Nephron progenitor cell (in vitro differentiated cells): Measurements from ENCODE around the gene CHRND.

Experiments used
- DNase-seq: peaks from one replicate; pipeline ENCODE4 v3.0.0; 2021
- H3K27ac Mint-ChIP-seq: 2 replicates; pipeline ENCODE4 v1.8.0; 2021; ENCODE audit warnings: mild to moderate bottlenecking, moderate library complexity, mixed read lengths
- H3K27me3 Mint-ChIP-seq: 2 replicates; pipeline ENCODE4 v1.8.0; 2021; ENCODE audit warnings: mild to moderate bottlenecking, low read depth, mixed read lengths; ENCODE audit not compliant: poor library complexity
- H3K36me3 Mint-ChIP-seq: 2 replicates; pipeline ENCODE4 v1.8.0; 2021; ENCODE audit warnings: low read depth, mixed read lengths
- H3K4me1 Mint-ChIP-seq: 2 replicates; pipeline ENCODE4 v1.8.0; 2021; ENCODE audit warnings: mixed read lengths
- H3K4me3 Mint-ChIP-seq: 2 replicates; pipeline ENCODE4 v1.8.0; 2021; ENCODE audit warnings: mild to moderate bottlenecking, moderate library complexity, mixed read lengths
- H3K9me3 Mint-ChIP-seq: 2 replicates; pipeline ENCODE4 v1.8.0; 2021; ENCODE audit warnings: mild to moderate bottlenecking, moderate library complexity, mixed read lengths
- CTCF ChIP-seq: fragments of 200-600 bp; sonication (generic); IDR thresholded peaks from 2 replicates; pipeline ENCODE4 v1.5.0; 2021; ENCODE audit warnings: antibody characterized with exemption

CHRND gene

GRCh38 chr2:232506709-232507108 lies 19.3 kb upstream of the CHRND start:
- no peak for TF ChIP-seq CTCF
- Mint-ChIP-seq H3K4me3 (no peak overlapping the region), H3K27me3 (peaks cover 32% of the 10 kb centered on the region), H3K9me3 (no peaks in the 10 kb centered on the region), H3K4me1 (peaks cover 88% of the 10 kb centered on the region), H3K36me3 (no peaks in the 10 kb centered on the region), H3K27ac (peak overlapping the region; percentile 91)
- DNase-seq = no peak

DNA sequence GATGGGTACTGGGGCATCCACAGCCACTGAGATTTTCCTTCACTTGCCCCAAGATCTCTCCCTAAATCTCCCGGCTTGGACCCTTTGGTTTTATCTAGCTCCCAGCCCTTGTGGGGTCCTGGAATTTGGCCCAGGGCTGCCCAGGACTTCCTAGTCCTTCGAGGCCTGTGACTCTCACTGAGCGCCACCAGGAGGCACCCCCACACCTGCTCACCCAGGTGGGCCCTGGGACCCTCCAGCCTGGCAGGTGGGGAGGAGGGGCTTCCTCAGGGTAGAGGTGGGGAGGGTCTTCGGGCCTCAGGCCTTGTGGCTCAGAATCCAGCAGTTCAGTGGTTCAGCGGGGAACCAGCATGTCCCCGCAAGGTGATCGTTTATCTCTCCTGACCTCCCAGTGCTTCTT lies 17.7 kb upstream of the CHRND start:
- H3K27me3 Mint-ChIP-seq = peaks cover 33% of the 10 kb centered on the region
- no peak overlapping the region for H3K27ac Mint-ChIP-seq
- TF ChIP-seq CTCF = no peak

DNA sequence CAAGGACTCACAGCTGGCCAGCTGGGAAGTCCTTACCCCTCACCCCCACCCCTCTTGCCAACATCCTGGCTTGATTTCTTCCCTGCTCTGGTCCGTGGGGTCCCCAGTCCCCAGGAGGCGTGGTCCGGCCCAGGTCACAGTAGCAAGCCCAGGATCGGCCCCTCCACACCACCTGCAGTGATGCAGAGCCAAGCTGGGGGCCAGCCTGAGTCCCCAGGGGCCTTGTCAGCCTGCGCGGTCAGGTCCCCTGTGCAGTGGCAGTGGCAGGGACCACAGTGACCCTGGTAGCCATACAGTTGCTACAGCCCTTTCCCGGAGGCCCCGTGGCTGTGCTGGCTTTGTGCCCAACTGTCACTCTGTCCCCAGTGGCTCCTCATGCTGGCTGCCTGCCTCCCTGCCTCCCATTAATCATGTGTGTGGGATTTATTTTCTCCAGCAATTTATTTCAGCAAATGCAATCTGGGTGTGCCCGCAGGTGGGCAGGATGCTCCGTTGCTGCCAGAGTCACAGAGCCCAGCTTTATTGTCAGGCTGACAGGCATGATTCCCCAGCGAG lies 14.5 kb upstream of the CHRND start:
- no peaks in the 10 kb centered on the region for H3K9me3 Mint-ChIP-seq
- no peak for TF ChIP-seq CTCF
- H3K27me3 Mint-ChIP-seq = peaks cover 39% of the 10 kb centered on the region
- H3K36me3 Mint-ChIP-seq = no peaks in the 10 kb centered on the region
- H3K4me1 Mint-ChIP-seq = peaks cover 88% of the 10 kb centered on the region
- no peak overlapping the region for H3K4me3 Mint-ChIP-seq
- DNase-seq = no peak
- H3K27ac Mint-ChIP-seq = no peak overlapping the region

More for the DNA sequence above, 17.7 kb upstream of the CHRND start:
- DNase-seq = no peak
- H3K9me3 Mint-ChIP-seq = no peaks in the 10 kb centered on the region
- no peaks in the 10 kb centered on the region for H3K36me3 Mint-ChIP-seq
- H3K4me3 Mint-ChIP-seq = no peak overlapping the region
- peaks cover 93% of the 10 kb centered on the region for H3K4me1 Mint-ChIP-seq

DNA sequence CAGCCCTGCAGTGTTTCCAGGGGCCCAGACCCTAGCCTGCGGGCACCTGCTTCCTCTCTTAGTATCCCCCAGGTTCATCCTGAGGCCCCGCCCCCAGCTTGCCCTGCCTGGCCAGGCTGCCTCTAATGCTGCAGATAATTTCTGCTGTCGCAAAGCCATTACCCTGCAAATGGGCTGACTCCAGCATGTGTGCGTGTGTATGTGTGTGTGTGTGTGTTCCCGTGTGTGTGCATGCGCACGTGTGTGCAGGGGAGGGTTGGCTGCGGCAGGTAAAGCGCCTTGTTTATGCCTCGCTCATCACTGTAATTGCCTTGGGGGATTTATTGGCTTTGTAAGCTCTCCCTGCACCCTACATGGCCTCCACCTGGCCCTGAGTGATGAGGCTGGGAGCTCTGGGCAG lies 13.4 kb upstream of the CHRND start:
- Mint-ChIP-seq H3K9me3 (no peaks in the 10 kb centered on the region), H3K4me3 (no peak overlapping the region), H3K27me3 (peaks cover 50% of the 10 kb centered on the region), H3K36me3 (no peaks in the 10 kb centered on the region), H3K4me1 (peaks cover 84% of the 10 kb centered on the region), H3K27ac (peak overlapping the region; percentile 42)
- peak; percentile 51 for DNase-seq
- TF ChIP-seq CTCF = no peak

DNA sequence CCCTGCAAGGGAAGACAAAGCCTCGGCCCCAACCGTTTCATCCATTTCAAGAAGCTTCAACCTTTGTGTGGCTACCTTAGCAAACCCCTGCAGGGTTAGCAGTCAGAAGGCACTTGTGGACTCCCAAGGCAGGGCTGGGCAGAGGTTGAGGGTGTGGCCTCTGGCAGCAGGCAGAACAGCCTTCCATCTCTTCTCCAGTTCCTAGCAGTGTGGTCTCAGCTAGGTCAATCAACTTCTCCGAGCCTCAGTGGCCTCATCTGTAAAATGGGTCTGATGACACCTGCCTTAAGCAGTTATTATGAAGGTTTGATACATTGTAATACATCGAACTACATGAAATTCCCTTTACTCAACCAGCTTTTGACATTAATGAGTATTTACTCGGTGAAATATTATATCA lies 12.6 kb upstream of the CHRND start:
- Mint-ChIP-seq H3K4me1 (peaks cover 79% of the 10 kb centered on the region), H3K9me3 (no peaks in the 10 kb centered on the region), H3K36me3 (no peaks in the 10 kb centered on the region), H3K27ac (no peak overlapping the region), H3K4me3 (no peak overlapping the region), H3K27me3 (peaks cover 58% of the 10 kb centered on the region)
- TF ChIP-seq CTCF = no peak
- no peak for DNase-seq

GRCh38 chr2:232515639-232516038 lies 10.3 kb upstream of the CHRND start:
- Mint-ChIP-seq H3K36me3 (no peaks in the 10 kb centered on the region), H3K4me1 (peaks cover 76% of the 10 kb centered on the region), H3K9me3 (no peaks in the 10 kb centered on the region), H3K27ac (no peak overlapping the region), H3K4me3 (no peak overlapping the region), H3K27me3 (peaks cover 74% of the 10 kb centered on the region)
- no peak for DNase-seq
- no peak for TF ChIP-seq CTCF
